PC-3 (cell line): Measurements from ENCODE around the gene TNFSF13. TPM values are rescaled to one million over a fixed set of nuclear protein-coding genes. Genes with fewer than 3 reads are reported as not detected.

ENCODE experiments used
- ATAC-seq: fragments of 200-7000 bp; cut with Tn5 transposase; 2 replicates; pipeline ENCODE4 v1.9.1; 2020; ENCODE audit warnings: mild to moderate bottlenecking, moderate library complexity
- BruUV-seq: library from RNA; stranded (reverse); fragments of 400-500 nt; replicated peaks from 2 replicates; lab custom pipeline; 2021; lab: Mats Ljungman, UMichigan
- CTCF ChIA-PET: fragments of 300-600 bp; sonication (Branson Sonifier 250); formaldehyde crosslinking; loops from one replicate; lab custom pipeline; 2022; ENCODE audit warnings: antibody characterized with exemption; lab: Charles Lee
- POLR2A ChIA-PET: fragments of 300-600 bp; sonication (Branson Sonifier 250); formaldehyde crosslinking; loops from one replicate; lab custom pipeline; 2022; ENCODE audit warnings: antibody characterized with exemption; ENCODE audit not compliant: unreplicated experiment; lab: Charles Lee
- DNase-seq: peaks from one replicate; pipeline ENCODE4 v3.0.0-alpha.2; 2015
- H2AFZ ChIP-seq: fragments of 300-600 bp; sonication (generic); 2 replicates; pipeline ENCODE4 v1.6.0; 2016; ENCODE audit warnings: antibody characterized with exemption, low read length
- H3F3A ChIP-seq: fragments of 300-600 bp; sonication (generic); one replicate; pipeline ENCODE4 v1.6.0; 2017; ENCODE audit warnings: antibody characterized with exemption, low read length, control low read depth, mild to moderate bottlenecking; ENCODE audit not compliant: unreplicated experiment
- H3K27ac ChIP-seq: fragments of 300-600 bp; sonication (generic); 2 replicates; pipeline ENCODE4 v1.5.1; 2016; ENCODE audit warnings: mild to moderate bottlenecking, low read length
- H3K27me3 ChIP-seq: fragments of 300-600 bp; sonication (generic); 2 replicates; pipeline ENCODE4 v1.6.1; 2016; ENCODE audit warnings: low read length, mixed read lengths
- H3K36me3 ChIP-seq: fragments of 300-600 bp; sonication (generic); 2 replicates; pipeline ENCODE4 v1.6.1; 2016; ENCODE audit warnings: low read depth, mixed run types, low read length, mixed read lengths
- H3K4me1 ChIP-seq: fragments of 300-600 bp; sonication (generic); 2 replicates; pipeline ENCODE4 v1.5.1; 2016; ENCODE audit warnings: low read length; ENCODE audit not compliant: insufficient read depth
- H3K4me2 ChIP-seq: fragments of 300-600 bp; sonication (generic); 2 replicates; pipeline ENCODE4 v1.6.0; 2016; ENCODE audit warnings: low read length
- H3K4me3 ChIP-seq: fragments of 300-600 bp; sonication (generic); 2 replicates; pipeline ENCODE4 v1.5.1; 2016; ENCODE audit warnings: mild to moderate bottlenecking, low read length, mixed read lengths
- H3K79me2 ChIP-seq: fragments of 300-600 bp; sonication (generic); 2 replicates; pipeline ENCODE4 v1.6.1; 2017; ENCODE audit warnings: low read length, mixed read lengths
- H3K9ac ChIP-seq: fragments of 300-600 bp; sonication (generic); 2 replicates; pipeline ENCODE4 v1.6.0; 2016; ENCODE audit warnings: mild to moderate bottlenecking, low read length
- H3K9me2 ChIP-seq: fragments of 300-600 bp; sonication (generic); replicated peaks from 2 replicates; pipeline ENCODE4 v1.6.1; 2016; ENCODE audit warnings: mixed run types, low read length, mixed read lengths
- H3K9me3 ChIP-seq: fragments of 300-600 bp; sonication (generic); 2 replicates; pipeline ENCODE4 v1.6.1; 2016; ENCODE audit warnings: low read length, mixed read lengths
- H4K20me1 ChIP-seq: fragments of 300-600 bp; sonication (generic); 2 replicates; pipeline ENCODE4 v1.6.1; 2016; ENCODE audit warnings: low read length, mixed read lengths
- CTCF ChIP-seq: fragments of 300-600 bp; sonication (generic); conservative IDR thresholded peaks from 2 replicates; pipeline ENCODE4 v1.5.1; 2017; ENCODE audit warnings: antibody characterized with exemption, low read depth, mild to moderate bottlenecking, low read length
- EZH2 ChIP-seq: fragments of 300-600 bp; sonication (generic); IDR thresholded peaks from one replicate; pipeline ENCODE4 v1.6.1; 2017; ENCODE audit warnings: antibody characterized with exemption, mild to moderate bottlenecking, low read length; ENCODE audit not compliant: unreplicated experiment
- EZH2phosphoT487 ChIP-seq: fragments of 300-600 bp; sonication (generic); IDR thresholded peaks from 2 replicates; pipeline ENCODE4 v1.6.1; 2018; ENCODE audit warnings: mild to moderate bottlenecking, antibody characterized with exemption, low read length, borderline replicate concordance
- intact Hi-C: fragments of 100-400 bp; cut with micrococcal nuclease; formaldehyde crosslinking; loops from 2 replicates; pipeline ENCODE4 v1.9.0; 2023
- total RNA-seq: library from RNA; depleted of rRNA; stranded (reverse); fragments of >200 nt; gene quantifications from 2 replicates; pipeline ENCODE4 v1.2.3, GENCODE V29; 2014

The TNFSF13 gene
- total RNA-seq, 1 experiment from 2014 or later, result 3.6 TPM

GRCh38 chr17:7573324-7574080 lies 15.0 kb downstream of the TNFSF13 start:
- ChIA-PET CTCF (interaction anchor here (0.6 kb wide), 1 partner anchor 28 kb away, joined by 3 read pairs; no protein-coding TSS in a partner anchor), POLR2A (interaction anchor here (0.6 kb wide), 2 partner anchors 14 to 140 kb away, joined by 4 read pairs; no protein-coding TSS in a partner anchor)
- Histone ChIP-seq H3K27ac (peak overlapping the region; percentile 89), H3K36me3 (peaks cover 61% of the 10 kb centered on the region), H2AFZ (no peak overlapping the region), H4K20me1 (peaks cover 51% of the 10 kb centered on the region), H3F3A (peaks cover 31% of the 10 kb centered on the region), H3K9ac (peak overlapping the region; percentile 100), H3K79me2 (peaks cover 47% of the 10 kb centered on the region), H3K9me3 (no peaks in the 10 kb centered on the region), H3K27me3 (no peaks in the 10 kb centered on the region), H3K4me3 (peak overlapping the region; percentile 97), H3K4me1 (peaks cover 40% of the 10 kb centered on the region), H3K4me2 (peak overlapping the region; percentile 92), H3K9me2 (no peaks in the 10 kb centered on the region)
- DNase-seq (peak; percentile 74), ATAC-seq (peak; percentile 13)
- TF ChIP-seq EZH2phosphoT487, result no peak
- no peak for TF ChIP-seq CTCF
- no peak for TF ChIP-seq EZH2
- intact Hi-C loops, result no loop called here
- TSS peak; percentile 52 for BruUV-seq

- ATAC-seq, result no peak
Observed at GRCh38 chr17:7574176-7574953, 15.8 kb downstream of the TNFSF13 start.

More at GRCh38 chr17:7574176-7574953, 15.8 kb downstream of the TNFSF13 start:
- no peak for DNase-seq
- peak overlapping the region; percentile 89 for H3K27ac ChIP-seq
- no peak overlapping the region for H2AFZ ChIP-seq
- H4K20me1 ChIP-seq, result peaks cover 51% of the 10 kb centered on the region
- H3K9me3 ChIP-seq, result no peaks in the 10 kb centered on the region
- intact Hi-C loops, result no loop called here
- peak overlapping the region; percentile 92 for H3K4me2 ChIP-seq
- no peaks in the 10 kb centered on the region for H3K27me3 ChIP-seq
- POLR2A ChIA-PET, result interaction anchor here (0.6 kb wide), 2 partner anchors 13 to 139 kb away, joined by 4 read pairs; no protein-coding TSS in a partner anchor
- peak overlapping the region; percentile 100 for H3K9ac ChIP-seq
- peaks cover 47% of the 10 kb centered on the region for H3K79me2 ChIP-seq
- H3K9me2 ChIP-seq, result no peaks in the 10 kb centered on the region
- peak overlapping the region; percentile 97 for H3K4me3 ChIP-seq
- peaks cover 46% of the 10 kb centered on the region for H3K4me1 ChIP-seq
- CTCF ChIA-PET, result interaction anchor here (0.6 kb wide), 1 partner anchor 28 kb away, joined by 3 read pairs; no protein-coding TSS in a partner anchor
- TF ChIP-seq CTCF, result no peak
- no peak for TF ChIP-seq EZH2
- no peak for TF ChIP-seq EZH2phosphoT487
- TSS peak; percentile 14 for BruUV-seq
- peaks cover 37% of the 10 kb centered on the region for H3F3A ChIP-seq
- H3K36me3 ChIP-seq, result peaks cover 57% of the 10 kb centered on the region
